Stimulated activated naive CD8-positive, alpha-beta T cell treated with anti-CD3 and anti-CD28 coated beads, Interleukin-15, Interleukin-2, amounts not matched to agents 100 ng/mL and 50 ng/mL, for 24 hours (primary cell): ENCODE results near the gene TNP2.

Source experiments
- H3K27ac Mint-ChIP-seq: one replicate; pipeline ENCODE4 v1.8.0; 2021; ENCODE audit warnings: mild to moderate bottlenecking, mixed read lengths
- H3K27me3 Mint-ChIP-seq: one replicate; pipeline ENCODE4 v1.8.0; 2021; ENCODE audit warnings: mixed read lengths
- H3K36me3 Mint-ChIP-seq: one replicate; pipeline ENCODE4 v1.8.0; 2021; ENCODE audit warnings: low read depth, mixed read lengths
- H3K4me1 Mint-ChIP-seq: one replicate; pipeline ENCODE4 v1.8.0; 2021; ENCODE audit warnings: low read depth, mixed read lengths
- H3K4me3 Mint-ChIP-seq: one replicate; pipeline ENCODE4 v1.8.0; 2021; ENCODE audit warnings: mild to moderate bottlenecking, mixed read lengths
- H3K9me3 Mint-ChIP-seq: one replicate; pipeline ENCODE4 v1.8.0; 2021; ENCODE audit warnings: mixed read lengths

TNP2 gene

DNA sequence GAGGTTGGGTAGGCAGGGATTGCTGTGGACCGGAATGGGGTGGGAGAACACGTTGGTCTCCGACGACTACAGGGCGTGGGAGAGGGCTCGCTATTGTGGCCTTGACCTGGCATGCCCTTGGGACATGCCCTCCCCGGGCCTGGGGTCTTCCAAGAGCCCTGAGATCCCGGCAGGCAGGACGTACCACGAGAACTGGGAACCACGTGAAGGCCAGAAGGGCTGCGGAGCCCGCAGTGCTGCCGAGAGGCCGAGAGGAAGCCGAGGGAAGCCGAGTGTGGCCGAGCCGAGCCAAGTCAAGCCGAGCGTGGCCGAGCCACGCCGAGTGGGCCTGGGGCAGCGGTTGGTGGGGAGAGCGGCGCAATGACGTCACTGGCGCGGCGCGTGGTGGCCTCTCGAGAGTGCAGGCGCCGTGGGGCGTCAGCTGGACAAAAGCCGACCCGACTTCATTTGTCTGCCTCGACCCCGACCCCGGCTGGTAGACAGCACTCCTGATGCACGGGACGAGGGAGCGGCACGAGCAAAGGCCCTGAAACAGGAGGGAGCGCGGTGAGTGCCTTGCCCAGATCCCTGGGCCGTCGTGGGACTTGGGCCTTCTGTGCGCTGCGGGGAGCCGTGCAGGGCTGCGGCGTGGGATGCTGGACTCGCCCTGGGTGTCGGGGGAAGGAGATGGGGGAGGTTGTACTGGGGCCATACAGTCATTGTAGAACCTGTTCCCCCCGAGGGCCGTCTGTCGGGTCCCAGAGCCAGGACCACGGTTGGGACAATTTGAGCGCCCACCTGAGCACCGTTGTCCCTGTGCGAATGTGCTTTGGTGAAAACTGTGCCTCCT is 19.7 kb downstream of the TNP2 start:
- Mint-ChIP-seq H3K27me3 (no peaks in the 10 kb centered on the region), H3K9me3 (no peaks in the 10 kb centered on the region), H3K4me3 (no peak overlapping the region), H3K27ac (peak overlapping the region; percentile 1), H3K36me3 (peaks cover 39% of the 10 kb centered on the region), H3K4me1 (peaks cover 73% of the 10 kb centered on the region)

DNA sequence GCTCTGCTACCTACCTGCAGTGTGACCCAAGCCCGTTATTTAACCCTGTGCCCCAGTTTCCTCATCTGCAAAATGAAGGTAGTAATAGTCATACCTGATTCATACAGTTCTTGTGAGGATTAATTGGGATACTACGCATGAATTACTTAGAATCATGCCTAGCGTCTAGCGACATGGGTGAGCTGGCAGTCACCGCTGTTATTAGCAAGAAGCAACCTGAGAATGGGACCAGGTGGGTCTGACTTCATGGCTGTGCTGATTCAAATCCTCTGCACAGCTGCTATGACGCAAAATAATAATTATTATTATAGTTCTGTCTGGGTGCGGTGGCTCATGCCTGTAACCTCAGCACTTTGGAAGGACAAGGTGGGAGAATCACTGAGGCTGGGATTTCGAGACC is 21.0 kb downstream of the TNP2 start:
- peaks cover 68% of the 10 kb centered on the region for H3K4me1 Mint-ChIP-seq

DNA sequence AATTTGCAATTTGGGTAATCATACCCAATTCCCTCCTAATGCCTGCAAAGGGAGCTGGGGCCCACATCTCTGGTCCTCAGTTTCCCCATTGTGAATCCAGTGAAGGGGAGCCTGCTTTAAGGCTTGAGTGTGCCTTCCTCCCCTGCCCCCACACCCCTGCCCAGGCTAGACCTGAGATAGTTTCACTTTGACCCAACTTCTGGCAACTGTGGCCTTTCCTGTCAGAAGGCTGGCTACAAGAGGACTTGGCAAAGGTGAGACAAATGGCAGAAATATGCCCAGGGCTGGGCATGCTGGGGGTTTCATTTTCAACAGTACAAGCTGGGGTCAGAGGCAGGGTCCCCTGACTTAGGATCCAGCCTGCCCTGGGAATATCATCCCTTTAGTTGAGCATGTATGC is 23.1 kb downstream of the TNP2 start:
- Mint-ChIP-seq H3K27ac (no peak overlapping the region), H3K4me1 (peaks cover 49% of the 10 kb centered on the region), H3K36me3 (peaks cover 11% of the 10 kb centered on the region), H3K4me3 (no peak overlapping the region), H3K9me3 (no peaks in the 10 kb centered on the region), H3K27me3 (no peaks in the 10 kb centered on the region)

More for the DNA sequence above, 21.0 kb downstream of the TNP2 start:
- H3K27me3 Mint-ChIP-seq = no peaks in the 10 kb centered on the region
- H3K4me3 Mint-ChIP-seq = no peak overlapping the region
- H3K27ac Mint-ChIP-seq = peak overlapping the region; percentile 28
- no peaks in the 10 kb centered on the region for H3K9me3 Mint-ChIP-seq
- H3K36me3 Mint-ChIP-seq = peaks cover 27% of the 10 kb centered on the region

DNA sequence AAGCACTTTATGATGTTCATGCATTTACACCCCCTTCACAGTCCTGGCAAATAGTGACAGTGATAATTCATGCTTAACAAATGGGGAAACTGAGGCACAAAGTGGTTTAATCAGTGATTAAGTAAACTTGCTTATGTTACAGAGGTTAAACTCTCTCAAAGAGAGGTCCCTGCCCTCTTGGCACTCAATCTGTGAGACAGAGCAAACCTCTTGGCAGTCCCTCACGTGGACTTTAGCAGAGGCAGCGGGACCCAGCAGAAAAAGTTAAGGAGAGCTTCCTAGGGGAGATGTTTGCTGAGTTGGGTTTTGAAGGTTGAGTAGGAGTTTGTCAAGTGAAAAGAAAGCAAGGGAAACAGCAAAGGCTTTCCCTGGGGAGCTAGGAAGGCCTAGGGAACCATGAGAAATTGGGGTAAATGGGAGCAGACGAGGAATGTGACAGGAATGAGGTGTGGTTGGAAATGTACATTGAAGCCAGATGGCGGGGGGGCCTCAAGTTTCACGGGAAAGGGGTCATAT is 23.8 kb downstream of the TNP2 start:
- Mint-ChIP-seq H3K4me3 (no peak overlapping the region), H3K4me1 (peaks cover 44% of the 10 kb centered on the region), H3K27ac (peak overlapping the region; percentile 32), H3K36me3 (peaks cover 7% of the 10 kb centered on the region), H3K9me3 (no peaks in the 10 kb centered on the region), H3K27me3 (no peaks in the 10 kb centered on the region)

DNA sequence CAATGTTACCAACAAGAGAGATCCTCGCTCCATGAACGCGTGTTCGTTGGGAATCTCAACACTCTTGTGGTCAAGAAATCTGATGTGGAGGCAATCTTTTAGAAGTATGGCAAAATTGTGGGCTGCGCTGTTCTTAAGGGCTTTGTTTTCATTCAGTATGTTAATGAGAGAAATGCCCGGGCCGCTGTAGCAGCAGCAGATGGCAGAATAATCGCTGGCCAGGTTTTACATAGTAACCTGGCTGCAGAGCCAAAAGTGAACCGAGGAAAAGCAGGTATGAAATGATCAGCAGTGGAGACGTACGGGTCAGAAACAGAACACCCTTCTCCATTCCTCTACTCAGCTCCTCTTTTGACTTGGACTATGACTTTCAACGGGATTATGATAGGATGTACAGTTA is 26.5 kb downstream of the TNP2 start:
- H3K27ac Mint-ChIP-seq = no peak overlapping the region
- H3K9me3 Mint-ChIP-seq = no peaks in the 10 kb centered on the region
- peaks cover 28% of the 10 kb centered on the region for H3K4me1 Mint-ChIP-seq
- no peak overlapping the region for H3K4me3 Mint-ChIP-seq
- H3K36me3 Mint-ChIP-seq = peaks cover 2% of the 10 kb centered on the region
- H3K27me3 Mint-ChIP-seq = no peaks in the 10 kb centered on the region

DNA sequence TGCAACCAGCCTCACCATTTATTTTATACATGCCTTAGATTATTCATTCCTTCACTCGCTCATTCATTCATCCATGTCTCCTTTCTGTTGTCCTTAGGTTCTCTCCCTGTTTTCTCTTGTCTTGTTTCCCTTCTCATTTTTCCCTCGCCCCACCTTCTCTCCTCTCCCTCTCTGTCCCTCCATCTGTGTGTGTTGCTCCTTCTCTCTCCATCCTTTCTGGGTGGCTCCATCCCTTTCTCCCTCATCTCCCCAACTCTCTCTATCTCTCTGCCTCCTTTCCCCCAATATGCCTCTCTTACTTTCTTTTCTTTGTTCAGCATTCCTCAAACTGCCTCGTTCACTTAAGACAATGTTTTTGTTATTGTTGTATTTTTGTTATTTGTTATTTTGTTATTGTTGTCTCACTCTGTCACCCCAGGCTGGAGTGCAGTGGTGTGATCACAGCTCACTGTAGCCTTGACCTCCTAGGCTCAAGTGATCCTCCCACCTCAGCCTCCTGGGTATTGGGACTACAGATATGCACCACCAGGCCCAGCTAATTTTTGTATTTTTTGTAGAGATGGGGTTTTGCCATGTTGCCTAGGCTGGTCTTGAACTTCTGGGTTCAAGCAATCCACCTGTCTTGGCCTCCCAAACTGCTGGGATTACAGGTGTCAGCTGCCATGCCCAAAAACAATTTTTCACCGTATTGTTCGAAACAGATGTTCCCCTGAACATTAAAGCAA is 27.5 kb downstream of the TNP2 start:
- Mint-ChIP-seq H3K4me1 (peaks cover 18% of the 10 kb centered on the region), H3K9me3 (no peaks in the 10 kb centered on the region), H3K27me3 (no peaks in the 10 kb centered on the region), H3K27ac (no peak overlapping the region), H3K36me3 (no peaks in the 10 kb centered on the region), H3K4me3 (no peak overlapping the region)

DNA sequence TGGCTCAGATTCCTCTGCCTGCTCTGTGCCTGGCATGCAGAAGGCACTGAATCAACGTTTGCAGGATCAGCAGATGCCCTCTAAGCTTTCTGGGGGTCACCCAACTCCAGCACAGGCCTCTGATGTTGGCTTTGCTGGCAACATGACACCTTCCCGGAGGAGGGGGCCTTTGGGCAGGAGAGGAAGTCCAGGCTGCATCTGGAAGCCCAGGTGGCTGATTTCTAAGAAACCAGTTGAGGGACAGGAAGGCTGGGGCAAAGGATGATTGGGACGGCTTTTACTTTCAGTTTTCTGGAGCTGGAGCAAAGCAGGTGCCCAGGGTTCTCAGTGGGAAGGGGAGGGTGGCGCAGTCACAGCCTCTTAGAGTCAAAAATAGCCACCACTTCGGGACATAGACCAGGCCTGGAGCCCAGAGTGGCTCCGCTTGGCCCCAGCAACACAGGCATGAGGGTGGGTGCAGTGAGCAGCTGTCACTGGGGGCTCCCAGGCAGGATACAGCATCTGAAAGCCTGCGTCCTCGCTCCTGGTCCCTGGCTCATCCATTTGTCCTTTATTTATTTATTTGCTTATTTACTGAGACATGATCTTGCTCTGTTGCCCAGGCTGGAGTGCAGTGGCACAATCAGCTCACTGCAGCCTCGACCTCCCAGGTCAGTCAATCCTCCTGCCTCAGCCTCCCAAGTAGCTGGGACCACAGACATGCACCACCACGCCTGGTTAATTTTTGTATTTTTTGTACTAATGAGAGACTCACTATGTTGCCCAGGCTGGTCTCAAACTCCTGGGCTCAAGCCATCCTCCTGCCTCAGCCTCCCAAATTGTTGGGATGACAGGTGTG is 28.3 kb downstream of the TNP2 start:
- H3K27me3 Mint-ChIP-seq = no peaks in the 10 kb centered on the region
- H3K4me3 Mint-ChIP-seq = no peak overlapping the region
- H3K9me3 Mint-ChIP-seq = no peaks in the 10 kb centered on the region
- no peak overlapping the region for H3K27ac Mint-ChIP-seq
- H3K36me3 Mint-ChIP-seq = no peaks in the 10 kb centered on the region
- peaks cover 10% of the 10 kb centered on the region for H3K4me1 Mint-ChIP-seq

DNA sequence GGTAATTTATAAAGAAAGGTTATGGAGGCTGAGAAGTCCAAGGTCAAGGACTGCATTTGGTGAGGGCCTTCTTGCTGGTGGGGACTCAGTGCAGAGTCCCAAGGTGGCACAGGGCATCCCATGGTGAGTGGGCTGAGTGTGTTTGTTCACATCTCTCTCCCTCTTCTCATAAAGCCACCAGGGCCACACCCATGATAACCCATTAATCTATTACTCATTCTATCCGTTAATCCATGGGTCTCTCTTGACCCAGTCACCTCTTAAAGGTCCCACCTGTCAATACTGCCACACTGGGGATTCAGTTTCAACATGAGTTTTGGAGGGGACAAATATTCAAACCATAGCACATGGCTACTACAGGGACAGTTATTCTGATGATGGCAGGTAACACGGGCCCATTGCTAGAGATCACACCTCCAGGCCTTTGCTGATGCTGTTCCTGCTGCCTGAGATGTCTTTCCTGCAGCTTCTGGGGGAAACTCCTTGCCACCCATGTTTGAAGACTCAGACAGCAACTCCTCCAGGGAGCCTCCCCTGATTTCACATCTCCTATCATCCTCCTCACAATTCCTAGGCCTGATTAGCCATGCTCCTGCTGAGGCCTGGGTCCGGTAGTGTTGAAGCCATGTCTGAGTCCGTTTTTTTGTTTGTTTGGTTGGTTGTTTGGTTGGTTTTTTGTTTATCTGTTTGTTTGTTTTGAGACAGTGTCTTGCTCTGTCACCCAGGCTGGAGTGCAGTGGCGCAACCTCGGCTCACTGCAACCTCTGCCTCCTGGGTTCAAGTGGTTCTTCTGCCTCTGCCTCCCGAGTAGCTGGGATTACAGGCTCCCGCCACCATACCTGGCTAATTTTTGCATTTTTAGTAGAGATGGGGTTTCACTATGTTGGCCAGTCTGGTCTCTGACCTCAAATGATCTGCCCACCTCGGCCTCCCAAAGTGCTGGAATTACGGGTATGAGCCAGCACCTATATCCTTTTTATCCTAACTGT is 29.2 kb downstream of the TNP2 start:
- H3K36me3 Mint-ChIP-seq = no peaks in the 10 kb centered on the region
- no peak overlapping the region for H3K4me3 Mint-ChIP-seq
- H3K4me1 Mint-ChIP-seq = peaks cover 10% of the 10 kb centered on the region
- no peaks in the 10 kb centered on the region for H3K27me3 Mint-ChIP-seq
- no peak overlapping the region for H3K27ac Mint-ChIP-seq
- H3K9me3 Mint-ChIP-seq = no peaks in the 10 kb centered on the region

DNA sequence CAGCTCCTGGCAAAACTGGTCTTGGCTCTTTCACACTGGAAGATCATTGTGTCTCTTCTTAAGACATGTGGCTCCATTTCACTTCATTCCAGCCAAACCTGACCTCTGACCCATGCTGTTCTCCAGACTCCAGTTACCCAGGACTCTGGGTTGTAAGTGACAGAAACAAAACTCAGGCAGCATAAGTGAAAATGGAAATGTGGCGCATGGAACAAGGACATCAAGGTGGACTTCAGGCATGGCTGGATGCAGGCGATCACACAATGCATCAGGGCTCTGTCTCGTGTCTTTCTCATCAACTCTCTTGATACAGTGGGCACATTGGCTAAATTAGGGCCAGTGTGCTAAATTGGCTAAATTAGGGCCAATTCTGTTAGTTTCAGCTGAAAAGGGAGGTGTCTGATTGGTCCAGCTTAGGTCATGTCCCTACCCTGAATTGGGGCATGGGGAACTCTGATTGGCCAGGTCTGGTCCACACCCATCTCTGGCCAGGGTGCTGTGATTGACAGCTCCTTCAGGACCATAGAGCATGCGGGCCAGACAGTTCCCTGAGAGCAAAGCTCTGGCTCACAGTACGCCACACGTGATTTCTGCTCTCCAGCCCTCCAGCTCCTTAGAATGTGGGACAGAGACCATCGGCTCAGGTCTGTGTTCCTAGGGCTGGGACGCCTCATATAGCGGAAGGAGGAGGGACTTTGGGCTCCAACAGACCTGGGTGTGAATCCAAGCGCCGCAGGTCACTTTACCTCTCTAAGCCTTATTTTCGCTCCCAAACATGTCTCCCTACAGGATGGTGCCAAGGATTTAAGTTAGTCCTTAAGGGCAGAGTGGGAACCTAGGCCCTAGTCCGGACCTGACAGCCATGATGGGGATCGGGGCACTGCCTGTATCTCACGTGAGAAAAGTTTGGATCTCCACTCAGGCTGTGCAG is 30.6 kb downstream of the TNP2 start:
- H3K4me1 Mint-ChIP-seq = peaks cover 23% of the 10 kb centered on the region
- peak overlapping the region; percentile 49 for H3K27ac Mint-ChIP-seq
- H3K27me3 Mint-ChIP-seq = no peaks in the 10 kb centered on the region
- H3K9me3 Mint-ChIP-seq = no peaks in the 10 kb centered on the region
- no peaks in the 10 kb centered on the region for H3K36me3 Mint-ChIP-seq
- H3K4me3 Mint-ChIP-seq = no peak overlapping the region

DNA sequence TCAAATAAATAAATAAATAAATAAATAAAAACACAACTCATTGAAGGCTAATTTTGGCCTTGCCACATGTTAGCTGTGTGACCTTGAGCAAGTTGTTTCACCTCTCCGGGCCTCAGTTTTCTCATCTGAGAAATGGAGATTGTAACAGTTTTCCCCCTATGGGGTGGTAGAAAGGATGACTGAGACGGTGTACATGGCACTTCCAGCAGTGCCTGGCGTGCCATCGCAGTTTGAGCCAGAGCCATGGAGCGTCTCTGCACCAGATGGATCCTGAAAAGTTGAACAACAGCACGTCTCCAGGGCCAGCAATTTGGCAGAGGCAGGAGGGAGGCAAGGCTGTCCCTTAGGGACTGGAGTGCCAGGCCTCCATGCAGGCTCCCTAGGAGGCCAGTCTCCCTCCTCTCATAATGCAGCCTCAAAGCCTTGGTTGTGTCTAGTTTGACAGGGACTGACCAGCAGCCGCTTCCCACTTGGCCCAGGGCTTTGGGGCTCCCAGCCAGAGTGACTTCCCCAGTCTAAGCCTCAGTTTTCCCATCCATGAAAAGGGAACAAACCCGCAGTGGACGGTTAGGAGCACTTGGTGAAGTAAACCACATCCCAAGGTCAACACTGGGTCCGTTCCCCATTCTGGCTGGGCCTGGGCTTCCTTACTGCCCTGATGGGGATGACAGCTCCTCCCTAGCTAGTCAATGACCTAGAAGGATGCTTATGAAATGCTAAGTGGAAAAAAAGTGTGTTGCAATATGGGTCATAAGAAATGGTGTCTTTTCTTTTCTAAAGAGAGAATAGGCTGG is 32.5 kb downstream of the TNP2 start:
- peaks cover 42% of the 10 kb centered on the region for H3K4me1 Mint-ChIP-seq
- H3K27ac Mint-ChIP-seq = peak overlapping the region; percentile 83

DNA sequence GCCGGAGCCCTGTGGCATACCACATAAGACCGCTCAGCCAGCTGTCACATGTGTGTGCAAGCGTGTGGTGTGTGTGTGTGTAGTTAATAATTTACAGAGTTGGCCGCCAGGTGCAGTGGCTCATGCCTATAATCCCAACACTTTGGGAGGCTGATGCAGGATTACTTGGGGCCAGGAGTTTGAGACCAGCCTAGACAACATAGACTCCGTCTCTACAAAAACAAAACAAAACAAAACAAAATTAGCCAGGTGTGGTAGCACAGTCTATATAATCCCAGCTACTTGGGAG is 33.5 kb downstream of the TNP2 start:
- no peaks in the 10 kb centered on the region for H3K36me3 Mint-ChIP-seq
- H3K4me3 Mint-ChIP-seq = no peak overlapping the region
- H3K9me3 Mint-ChIP-seq = no peaks in the 10 kb centered on the region
- no peaks in the 10 kb centered on the region for H3K27me3 Mint-ChIP-seq
- peak overlapping the region; percentile 93 for H3K27ac Mint-ChIP-seq
- peaks cover 52% of the 10 kb centered on the region for H3K4me1 Mint-ChIP-seq

More for the DNA sequence above, 32.5 kb downstream of the TNP2 start:
- Mint-ChIP-seq H3K9me3 (no peaks in the 10 kb centered on the region), H3K36me3 (no peaks in the 10 kb centered on the region), H3K4me3 (no peak overlapping the region), H3K27me3 (no peaks in the 10 kb centered on the region)

DNA sequence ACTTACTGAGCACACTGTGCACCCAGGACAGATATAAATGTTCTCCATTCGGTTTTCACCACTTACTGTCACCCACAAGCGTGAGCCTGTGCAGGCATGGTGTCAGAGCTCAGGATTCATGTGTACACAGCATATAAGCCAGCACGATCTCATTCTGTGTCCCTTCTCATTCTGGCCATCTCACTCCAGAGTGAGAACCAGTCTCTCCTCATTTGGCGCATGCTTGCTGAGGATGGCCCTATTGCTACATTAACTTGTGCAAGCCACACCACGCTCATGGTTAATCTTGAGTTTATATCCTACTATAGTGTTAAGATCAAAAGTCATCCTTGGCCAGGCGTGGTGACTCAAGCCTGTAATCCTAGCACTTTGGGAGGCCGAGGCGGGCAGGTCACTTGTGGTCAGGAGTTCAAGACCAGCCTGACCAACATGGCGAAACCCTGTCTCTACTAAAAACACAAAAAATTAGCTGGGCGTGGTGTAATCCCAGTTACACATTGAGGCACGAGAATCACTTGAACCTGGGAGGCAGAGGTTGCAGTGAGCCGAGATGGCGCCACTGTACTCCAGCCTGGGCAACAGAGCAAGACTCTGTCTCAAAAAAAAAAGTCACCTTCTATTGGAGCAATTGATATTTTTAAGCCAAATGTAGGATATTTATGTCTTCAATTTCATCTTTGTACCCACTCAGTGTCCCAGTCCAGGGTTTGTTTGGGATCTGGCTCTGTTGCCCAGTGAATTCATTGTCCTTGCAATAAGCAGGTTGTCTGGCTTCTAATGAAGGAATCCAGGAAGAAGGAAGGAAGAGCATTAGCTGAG is 34.0 kb downstream of the TNP2 start:
- Mint-ChIP-seq H3K9me3 (no peaks in the 10 kb centered on the region), H3K36me3 (no peaks in the 10 kb centered on the region), H3K4me3 (peak overlapping the region; percentile 56), H3K27me3 (no peaks in the 10 kb centered on the region), H3K4me1 (peaks cover 53% of the 10 kb centered on the region), H3K27ac (peak overlapping the region; percentile 93)
